T-helper 22 cell (primary cell): ENCODE data around the gene MAP3K5.

Source experiments
- DNase-seq: peaks from one replicate; pipeline ENCODE4 v3.0.0-alpha.2; 2020; ENCODE audit warnings: low read depth

Gene MAP3K5

DNA sequence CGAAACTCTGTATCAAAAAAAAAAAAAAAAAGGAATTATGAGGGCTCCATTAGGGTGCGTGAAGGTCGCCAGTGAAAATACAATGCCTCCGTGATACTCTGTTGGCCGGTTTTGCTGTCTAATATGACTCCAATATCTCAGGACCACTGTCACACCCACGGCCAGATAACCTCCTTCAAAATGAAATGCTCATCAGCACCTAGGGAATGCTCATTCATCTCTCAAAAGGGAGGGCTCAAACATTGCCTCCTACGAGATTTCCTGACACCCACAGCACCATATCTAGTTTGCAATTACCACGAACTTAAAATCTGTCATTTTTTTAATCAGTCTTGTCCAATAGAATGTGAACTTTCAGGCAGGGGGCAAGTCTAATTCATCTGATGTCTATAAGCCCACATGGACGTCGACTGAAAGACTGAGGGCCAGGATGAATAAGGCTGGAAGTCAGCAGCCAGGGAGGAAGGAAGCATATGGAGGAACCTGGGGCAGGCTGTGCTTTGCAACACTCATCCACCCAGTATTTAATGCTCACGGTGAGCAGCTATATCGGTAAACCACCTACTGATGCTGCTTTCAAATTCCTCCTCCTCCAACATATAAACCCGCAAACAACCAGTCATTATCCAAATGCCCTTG lies 42.8 kb downstream of the MAP3K5 start:
- no peak for DNase-seq

DNA sequence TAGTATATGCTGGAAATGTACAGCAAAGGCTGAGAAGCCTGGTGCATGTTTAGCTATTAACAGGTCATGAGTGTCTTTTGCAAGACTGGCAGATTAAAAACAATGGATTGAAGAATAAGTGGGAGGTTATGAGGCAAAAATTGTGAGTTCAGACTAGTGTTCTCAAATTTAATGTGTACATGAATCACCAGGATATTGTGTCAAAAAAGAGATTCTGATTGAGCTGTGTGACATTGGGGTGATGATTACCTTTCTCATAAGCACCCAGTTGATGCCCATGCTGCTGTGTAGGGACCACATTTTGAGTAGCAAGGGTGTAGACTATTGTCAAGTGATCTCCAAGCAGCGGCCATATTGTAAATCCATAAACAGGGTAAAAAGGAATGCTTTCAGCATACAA lies 44.8 kb downstream of the MAP3K5 start:
- no peak for DNase-seq

DNA sequence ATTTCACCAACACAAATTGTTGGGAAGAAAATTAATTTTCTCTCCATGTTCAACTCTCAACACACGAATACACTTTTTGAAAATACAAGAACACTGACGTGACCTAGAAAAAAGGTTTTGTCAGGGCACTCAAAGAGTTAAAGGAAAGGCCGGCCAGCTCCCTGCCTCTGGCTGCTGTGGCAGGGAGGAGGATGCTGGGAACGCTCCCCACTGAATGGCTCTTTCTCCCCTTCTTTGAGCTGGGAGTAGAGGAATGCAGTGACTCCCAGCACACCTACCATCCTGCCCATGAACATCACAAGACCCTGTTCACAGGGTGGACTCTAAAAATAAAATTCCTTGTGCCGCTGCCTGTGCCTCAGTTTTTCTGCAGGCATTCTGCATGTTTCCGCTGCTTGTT lies 47.0 kb downstream of the MAP3K5 start:
- no peak for DNase-seq

DNA sequence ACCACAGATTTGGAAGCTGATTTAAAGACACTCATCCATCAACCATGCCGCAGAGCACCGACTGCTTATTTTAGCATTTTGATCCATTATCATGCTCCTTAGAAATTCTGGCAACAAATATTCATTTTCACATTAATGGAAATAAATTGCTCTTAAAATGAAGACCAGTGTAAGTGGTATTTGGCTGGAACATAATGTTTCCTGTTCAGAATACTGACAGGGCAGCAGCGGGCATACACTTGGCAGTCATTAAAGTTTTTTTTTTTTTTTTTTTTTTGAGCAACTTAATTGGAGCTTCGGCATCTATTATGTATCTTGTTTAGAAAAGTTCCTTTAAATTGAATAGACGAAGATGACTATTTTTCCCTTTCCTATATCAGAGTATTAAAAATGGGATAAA lies 47.4 kb downstream of the MAP3K5 start:
- DNase-seq: no peak

- no peak for DNase-seq
Measured at GRCh38 chr6:136742125-136742524, 50.2 kb downstream of the MAP3K5 start.

GRCh38 chr6:136740050-136740974 lies 52.0 kb downstream of the MAP3K5 start:
- DNase-seq: no peak

DNA sequence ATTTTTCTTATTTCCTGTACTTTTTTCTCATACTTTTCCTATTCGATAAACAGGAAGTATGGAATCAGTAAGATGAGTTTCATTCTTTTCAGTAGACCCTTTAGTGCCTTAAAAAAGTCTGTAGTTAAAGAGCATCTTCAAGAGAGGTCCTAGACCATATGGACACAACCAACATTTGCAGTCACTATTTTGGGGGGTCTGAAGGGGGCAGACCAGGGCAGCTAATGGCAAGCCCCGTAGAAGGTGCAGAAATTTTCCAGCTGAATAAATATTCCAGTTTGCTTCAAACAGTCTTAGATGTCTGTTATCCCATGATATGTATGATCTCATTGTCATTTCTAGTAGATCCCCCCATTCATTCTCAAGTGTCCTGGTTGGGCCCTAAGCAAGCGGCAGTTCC lies 52.8 kb downstream of the MAP3K5 start:
- DNase-seq: no peak

DNA sequence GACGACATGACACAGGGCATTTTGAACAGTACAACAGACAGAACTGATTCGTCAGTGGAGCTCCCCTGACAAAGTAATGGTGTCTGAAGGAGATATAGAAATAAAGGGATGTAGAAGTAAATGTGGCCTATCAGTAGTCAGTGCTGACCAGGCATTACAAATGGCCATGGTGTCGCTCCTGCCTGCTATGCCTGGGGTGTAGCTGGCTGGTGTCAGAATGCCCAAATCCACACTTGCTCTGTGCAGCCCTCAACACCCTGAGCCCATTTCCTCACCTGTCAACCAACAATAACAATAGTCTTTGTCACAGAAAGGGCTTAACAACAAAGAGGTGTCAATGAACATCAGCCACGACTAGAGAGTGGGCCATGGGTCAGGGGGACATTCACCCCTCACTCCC lies 53.2 kb downstream of the MAP3K5 start:
- DNase-seq: no peak

- DNase-seq: no peak
Measured at GRCh38 chr6:136738692-136739057, 53.6 kb downstream of the MAP3K5 start.

GRCh38 chr6:136737871-136738691 lies 54.2 kb downstream of the MAP3K5 start:
- DNase-seq: no peak

DNA sequence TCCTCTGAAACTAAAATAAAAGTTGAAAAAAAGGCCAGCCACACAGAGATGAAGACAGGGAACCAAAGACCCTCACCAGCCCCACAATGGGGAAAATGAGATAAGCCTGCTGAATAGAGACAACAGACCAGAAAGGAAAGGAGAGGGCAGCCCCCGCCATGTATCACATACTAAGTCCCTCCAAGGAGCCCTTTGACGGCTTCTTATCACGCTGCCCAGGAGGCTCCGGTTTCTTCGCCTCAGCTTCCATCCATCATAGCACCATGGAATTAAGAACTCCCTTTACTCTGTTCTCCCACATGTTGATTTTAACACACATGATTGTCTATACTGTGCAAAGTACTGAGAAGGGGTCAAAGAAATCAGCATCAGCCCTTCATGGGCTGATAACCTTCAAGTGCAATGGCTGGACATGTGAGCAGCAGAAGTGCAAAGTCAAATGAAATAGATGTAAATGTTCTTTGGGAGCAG lies 54.9 kb downstream of the MAP3K5 start:
- no peak for DNase-seq

DNA sequence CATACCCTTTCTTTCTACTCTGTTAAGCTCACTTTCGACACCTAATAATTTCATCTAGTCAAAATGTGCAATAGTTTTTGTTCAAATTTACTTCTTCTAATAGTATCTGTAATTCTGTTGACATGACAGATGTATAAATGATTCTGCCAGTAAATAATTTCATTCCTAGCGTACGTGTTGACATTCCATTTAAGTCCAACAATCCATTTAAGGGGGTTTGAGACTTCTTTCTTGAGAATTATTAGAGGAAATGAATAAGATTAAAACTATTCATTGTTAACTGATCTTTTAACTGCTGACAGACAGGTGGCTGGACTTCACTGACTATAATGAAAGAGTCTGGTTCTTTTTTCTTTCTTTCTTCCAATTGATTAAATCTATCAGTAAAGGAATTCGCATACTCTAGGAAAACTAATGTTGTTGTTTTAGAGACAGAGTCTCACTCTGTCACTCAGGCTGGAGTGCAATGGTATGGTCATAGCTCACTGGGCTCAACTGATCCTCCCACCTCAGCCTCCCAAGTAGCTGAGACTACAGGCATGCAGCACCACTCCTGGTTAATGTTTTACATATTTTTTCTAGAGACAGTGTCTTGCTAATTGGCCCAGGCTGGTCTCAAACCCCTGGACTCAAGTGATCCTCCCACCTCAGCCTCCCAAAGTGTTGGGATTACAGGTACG lies 55.9 kb downstream of the MAP3K5 start:
- no peak for DNase-seq

DNA sequence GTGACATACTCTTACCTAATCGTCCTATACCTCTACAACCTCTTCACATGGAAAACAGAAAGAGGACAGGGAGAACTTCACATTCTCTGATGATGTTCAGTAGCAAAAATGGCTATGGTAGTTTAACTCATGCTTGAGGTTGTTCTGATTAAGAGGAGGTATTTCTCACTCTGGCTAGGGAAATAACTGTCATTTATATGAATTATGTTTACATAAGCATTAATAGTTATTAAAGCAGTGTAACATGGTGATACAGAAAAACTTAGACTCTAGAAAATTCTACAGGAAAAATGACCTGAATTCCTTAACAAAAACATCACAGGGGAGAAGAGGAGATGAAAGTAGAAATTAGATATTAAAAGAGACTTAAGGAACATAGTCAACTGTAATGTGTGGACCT lies 57.3 kb downstream of the MAP3K5 start:
- no peak for DNase-seq

GRCh38 chr6:136732889-136733288 lies 59.4 kb downstream of the MAP3K5 start:
- DNase-seq: no peak

DNA sequence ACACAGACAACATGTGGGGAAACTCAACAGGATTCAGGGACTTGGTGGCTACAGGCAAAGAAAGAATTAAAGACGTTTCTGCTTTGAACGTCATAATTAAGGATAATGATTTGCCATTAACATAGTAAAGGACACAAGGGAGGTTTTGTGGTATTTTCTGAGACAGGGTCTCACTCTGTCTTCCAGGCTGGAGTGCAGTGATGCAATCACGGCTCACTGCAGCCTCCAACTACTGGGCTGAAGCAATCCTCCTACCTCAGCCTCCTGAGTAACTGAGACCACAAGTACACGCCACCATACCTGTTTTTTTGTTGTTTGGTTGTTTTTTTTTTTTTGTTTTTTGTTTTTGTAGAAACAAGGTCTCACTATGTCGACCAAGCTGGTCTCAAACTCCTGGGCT lies 62.4 kb downstream of the MAP3K5 start:
- no peak for DNase-seq

DNA sequence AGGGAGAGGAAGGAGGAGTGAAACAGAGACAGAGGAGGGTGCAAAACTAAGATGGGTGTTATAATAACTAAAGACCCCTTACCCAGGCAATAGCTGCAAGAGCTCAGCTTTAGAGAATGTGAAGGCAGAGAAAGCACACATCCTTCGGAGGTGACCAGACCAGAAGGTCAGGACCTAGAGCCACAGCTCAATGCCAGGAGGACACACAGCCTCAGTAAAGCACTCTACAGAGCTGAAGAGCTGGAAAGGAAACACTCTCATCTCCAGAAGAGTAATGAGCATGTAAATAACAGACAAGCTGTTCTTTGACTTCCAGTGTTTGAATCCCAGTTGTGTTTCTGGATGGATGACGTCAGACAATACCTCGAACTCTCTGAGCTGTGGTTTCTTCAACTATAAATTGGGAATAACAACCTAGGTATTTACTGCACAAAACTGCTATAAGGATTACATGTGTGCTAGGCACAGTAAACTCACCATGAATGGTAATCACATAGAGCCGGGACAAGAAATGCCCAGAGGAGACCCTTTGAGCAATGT lies 63.2 kb downstream of the MAP3K5 start:
- no peak for DNase-seq

DNA sequence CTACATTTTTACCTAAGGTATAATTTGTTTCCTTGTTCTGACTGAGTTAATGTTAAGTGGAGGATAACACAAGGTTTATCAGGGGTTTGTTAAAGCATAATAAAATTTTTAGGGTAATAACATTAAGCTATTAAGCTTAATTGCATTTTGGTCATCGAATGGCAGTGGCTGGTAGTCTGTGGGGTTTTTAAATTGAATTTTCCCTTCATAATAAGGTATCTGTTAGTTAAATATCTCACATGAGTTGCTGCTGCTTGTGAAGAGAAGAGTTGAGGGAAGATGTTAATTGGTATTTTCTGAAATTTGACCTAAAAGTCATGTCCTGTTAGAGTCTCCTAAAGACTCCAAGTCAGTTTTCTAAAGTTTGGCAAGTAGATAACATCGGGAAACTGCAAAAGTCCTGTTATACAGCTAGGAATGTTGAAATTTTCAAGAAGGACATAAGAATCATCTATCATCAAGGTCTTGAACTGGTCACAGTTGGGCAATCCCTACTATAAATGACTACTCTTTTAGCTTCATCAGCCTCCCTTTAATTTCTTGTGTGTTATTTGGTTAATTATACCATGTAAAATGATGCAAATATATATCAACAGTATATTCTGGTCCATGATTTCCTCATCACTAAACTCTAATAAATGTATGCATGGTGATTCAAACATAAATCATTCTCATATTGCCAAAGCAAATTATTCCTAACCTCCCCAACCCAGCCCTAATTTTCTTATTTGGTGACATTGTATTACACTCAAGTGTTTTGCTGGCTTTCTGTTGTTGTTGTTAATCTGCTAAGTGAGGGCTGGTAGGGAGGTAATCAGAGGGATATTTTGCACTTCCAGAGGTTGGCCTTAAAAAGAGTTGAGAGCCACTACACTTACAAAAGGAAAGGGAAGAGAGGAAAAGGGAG lies 64.0 kb downstream of the MAP3K5 start:
- no peak for DNase-seq

- no peak for DNase-seq
Measured at GRCh38 chr6:136726837-136727557, 65.3 kb downstream of the MAP3K5 start.

GRCh38 chr6:136725124-136725523 lies 67.2 kb downstream of the MAP3K5 start:
- DNase-seq: no peak

DNA sequence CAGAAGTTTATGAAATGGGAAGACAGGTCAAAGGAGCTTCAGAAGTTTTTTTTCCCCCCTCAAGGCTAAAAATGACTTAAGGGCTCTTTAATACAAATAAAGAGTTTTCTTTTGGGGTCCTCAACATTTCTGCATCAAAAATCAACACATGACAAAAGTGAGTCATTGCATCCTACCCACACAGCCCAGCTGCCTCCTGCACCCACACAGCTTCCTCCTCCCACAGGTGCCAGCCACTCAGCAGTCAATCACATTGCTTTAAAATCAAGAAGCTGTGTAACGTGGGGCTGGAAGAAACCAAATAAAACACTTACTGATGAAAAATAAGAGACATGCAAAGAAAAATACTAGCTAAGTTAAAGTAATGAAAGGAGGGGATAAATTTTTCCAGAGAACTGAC lies 68.5 kb downstream of the MAP3K5 start:
- no peak for DNase-seq
